HG02981 (cell line): Measurements from ENCODE around the gene ADGRG1.

Experiments used
- ATAC-seq: cut with Tn5 transposase; IDR thresholded peaks from one replicate; pipeline ENCODE4 v1.9.1; 2021; ENCODE audit warnings: mild to moderate bottlenecking, moderate library complexity; ENCODE audit not compliant: unreplicated experiment

The ADGRG1 gene

DNA sequence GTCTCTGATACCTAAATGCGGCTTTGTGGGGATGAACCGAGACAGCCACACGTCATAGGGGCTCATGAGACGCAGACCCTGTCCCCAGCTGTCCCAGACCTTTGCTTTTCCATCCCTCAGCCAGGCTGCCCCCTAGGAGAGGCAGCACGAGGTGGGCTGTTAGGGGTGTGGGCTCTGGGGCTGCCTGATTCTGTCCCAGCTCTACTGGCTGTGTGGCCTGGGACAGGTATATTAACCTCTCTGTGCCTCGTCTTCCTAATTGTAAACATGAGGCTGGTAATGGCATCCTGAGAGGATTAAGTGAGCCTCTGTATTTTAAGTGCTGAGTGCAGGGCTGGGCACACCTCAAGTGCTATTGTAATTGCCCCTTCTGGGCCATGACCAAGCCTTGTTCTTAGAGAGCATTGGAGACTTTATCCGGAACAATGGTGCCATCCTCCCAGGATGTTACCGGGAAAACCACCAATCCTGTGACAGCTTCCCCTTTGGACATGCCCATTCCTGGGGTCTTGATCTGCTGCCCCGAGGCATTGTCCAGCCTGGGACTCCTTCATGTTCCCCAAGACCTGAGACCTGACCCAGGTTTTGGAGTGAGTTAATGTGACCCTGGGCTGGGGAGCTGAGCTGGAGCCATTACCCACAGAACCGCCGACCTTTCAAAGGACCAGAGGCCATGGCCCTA, 5.1 kb downstream of the ADGRG1 start:
- no peak for ATAC-seq

DNA sequence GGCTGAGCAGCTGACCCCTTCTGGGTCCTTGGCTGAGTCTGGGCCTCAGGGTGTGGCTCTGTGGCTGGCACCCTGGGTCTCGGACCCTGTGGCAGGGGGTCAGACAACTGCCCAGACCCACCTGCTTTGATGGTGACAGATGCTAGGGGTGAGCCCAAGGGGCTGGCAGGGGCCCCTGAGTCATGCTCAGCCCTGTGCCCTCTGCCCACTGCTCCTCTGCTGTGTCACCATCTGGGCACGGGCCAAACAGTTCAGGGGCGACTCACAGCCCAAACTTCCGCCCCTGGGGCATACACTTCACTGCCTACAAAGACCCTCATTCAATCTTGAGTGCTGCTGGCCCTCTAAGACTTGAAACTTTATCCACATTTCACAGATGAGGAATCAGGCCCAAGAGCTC, 5.7 kb downstream of the ADGRG1 start:
- ATAC-seq = no peak

DNA sequence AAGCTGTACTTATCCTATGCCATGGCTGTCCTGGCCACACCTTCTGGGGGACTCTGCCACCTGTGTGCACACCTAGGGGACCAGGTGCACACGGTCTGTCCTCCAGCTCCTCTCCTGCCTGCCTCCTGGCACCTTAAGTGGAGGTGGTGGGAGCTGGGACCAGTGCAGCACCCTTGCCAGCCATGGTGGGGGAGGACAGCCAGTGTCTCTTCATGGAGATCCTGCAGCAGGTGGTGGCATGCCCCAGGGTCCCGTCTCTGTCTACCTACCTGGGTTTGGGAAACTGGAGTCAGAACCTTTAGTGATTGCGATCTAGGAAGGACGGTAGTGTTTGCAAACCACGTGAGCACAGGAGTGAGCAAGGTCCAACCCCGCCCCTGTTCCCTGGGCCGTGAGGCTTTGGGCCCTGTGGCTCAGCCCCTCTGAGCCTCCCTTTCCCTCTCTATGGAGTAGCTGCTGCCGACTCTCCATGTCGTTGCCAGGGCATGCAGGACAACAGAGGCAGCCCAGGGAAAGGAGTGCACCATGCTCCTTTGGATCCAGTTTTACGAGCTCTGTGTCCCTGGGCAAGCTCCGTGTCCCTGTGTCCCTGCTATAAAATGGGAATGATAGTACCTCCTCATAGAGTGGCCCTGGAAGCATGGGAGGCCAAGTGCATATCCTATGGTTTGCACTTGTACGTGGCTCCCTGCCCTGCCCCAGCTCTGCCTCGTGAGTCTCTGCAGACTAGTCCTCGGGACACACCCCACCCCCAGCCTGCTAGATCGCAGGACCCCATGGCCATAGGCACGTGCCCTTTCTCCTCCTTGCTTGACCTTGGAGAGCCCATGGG, 7.1 kb downstream of the ADGRG1 start:
- ATAC-seq = no peak

DNA sequence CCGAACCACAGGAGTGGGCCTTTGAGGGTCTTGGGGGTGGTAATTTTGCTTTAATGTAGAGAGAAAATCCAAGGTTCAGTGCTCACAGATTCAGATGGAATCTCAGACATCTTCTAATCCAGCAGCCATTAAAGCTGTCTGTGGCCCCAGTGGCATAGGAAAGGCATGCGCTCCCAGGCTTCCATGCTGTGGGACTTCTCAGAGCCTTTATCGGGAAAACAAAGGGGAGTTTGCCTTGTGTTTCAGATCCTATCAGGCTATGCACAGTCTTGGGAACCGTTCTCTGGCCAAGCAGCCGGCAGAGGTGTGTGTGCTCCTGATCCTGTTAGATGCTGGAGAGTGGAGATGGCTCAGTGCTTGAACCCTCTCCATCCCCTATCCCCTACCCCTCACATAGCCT, 7.8 kb downstream of the ADGRG1 start:
- no peak for ATAC-seq

DNA sequence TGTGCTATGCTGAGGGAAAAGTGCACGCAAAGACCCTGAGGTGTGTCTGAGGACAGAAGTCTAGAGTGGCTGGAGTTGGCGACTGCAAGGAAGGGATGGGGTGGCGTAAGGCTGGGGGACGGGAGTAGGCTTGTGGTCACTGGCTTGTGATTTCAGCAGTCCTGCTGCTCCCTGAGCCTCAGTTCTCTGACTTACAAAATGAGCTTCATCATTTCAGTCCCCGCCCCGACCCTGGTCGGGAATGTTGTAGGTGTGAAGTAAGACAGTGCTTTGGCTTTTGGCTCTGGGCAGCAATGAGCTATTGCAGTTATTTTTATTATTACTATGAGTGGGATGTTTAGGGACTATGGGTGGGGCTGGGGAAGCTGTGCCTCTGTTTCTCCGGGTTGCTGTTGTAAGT, 8.6 kb downstream of the ADGRG1 start:
- no peak for ATAC-seq

DNA sequence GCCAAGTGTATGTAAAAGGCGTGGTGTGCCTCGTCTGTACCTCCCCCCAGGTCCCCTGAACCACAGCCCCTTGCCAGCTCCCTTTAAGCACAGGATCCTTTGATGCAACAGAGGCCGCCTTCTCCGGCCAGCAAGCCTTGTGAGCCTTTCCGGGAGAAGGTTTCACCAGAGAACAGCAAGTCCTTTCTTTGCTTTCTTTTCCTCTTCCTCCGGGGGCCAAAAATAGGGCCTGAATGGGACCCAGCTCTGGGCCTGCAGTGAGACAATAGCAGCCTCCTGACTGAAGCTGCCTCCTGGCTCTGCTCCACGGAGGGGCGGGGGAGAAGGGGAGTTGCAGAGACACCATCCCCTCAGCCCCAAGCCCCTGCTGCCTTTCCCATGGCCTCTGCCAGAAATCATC, 9.0 kb downstream of the ADGRG1 start:
- ATAC-seq = no peak

DNA sequence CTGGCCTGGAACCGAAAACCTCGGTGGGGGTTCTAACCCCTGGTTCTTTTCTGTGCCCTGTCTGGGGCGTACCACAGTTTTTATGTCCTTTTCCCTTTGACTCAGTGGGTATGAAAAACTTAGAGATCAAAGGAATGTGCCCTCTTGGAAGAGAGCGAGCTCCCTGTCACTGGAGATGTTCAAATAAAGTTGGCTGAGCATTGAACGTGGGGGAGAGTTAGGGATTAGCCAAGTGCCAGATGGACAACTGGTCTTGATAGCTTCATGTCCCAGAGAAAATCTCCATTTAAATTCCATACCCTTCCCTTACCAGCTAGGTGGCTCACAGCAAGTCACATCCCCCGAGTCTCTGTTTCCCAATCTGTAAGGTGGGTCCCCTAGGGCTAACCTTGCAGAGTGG, 9.5 kb downstream of the ADGRG1 start:
- ATAC-seq = no peak

DNA sequence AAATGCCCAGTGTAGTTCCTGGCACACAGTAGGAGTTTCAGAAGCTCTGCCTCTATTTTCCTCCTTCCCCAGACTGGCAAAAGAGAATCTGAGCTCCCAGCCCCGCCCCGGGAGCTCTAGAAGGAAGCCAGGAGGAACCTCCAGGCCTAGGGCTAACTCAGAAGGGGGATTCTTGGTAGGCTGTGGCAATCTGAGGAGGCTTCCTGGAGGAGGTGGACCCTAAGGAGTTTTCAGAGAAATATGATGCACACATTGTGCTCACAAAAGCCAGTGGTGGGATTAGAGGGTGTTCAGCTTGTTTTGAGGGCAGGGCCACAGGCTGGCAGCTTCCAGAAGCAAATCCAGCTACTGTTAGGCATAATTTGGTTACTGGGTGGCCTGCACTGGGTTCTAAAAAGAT, 10.0 kb downstream of the ADGRG1 start:
- no peak for ATAC-seq

DNA sequence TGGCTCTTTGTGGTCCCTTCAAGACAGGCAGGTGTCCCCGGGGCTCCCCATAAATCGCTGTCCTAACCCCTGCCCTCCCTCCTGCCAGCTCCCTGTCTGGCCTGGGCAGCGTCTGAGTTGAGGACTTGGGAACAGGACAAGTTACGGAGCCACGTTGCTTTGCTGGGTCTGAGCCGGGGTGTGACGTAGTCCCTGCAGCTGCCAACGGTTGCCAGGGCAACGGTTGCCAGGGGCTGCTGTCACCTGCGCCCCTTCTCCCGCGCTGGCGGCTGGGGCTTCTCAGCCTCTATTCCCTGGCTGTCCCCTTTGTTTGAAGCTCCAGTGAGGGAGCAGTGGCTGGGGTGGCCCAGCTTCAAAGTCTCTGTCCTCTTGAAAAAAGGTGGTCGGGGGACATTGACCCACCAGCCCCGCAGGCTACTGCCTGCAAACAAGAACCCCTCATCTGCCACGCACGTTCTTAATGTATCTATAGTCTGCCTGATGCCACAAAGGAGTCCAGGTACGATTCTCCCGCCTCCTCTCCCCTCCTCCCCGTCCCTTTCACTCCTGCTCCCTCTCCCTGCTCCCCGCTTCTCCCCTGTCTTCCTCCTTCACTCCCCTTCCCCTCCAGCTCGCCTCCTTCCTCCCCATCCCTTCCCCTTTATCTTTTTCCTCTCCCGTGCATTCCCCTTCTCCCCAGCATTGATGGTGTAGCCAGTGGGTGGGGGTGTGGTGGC, 10.9 kb downstream of the ADGRG1 start:
- no peak for ATAC-seq

DNA sequence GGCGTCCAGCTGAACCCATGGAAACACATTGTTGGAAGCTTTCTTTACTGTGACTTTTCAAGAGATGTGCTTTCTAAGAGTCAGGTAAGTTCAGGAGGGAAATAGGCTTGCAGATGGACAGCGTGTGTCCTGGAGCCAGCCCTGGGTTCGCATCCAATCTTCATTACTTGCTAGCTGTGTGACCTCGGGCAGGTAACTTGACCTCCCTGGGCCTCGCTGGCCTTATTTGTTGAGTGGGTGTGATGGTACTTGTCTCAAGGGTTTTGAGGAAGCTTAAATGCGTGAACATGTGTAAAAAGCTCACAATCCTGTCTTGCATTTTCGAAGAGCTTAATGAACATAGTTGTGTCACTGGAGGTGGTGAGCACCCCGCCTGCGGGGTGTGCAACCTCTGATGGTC, 11.8 kb downstream of the ADGRG1 start:
- no peak for ATAC-seq

DNA sequence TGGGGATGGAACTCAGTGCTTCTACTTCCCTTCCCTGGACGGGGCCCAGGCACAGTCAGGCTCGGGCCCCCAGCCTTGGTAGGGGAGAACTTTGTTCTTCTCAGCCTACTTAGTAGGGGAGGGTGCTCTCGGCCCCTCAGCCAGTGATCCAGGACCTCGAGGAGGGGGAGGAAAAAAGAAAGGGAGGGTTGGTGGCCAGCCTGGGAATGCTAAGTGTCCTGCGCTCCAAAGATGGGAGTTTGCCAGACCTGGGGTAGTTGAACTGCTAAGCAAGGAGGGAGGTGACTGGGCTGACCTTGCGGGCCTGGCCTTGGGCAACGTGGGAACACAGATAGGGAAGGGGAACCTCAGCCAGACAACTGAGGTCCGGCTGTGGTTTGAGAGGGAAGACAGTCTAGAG, 12.2 kb downstream of the ADGRG1 start:
- no peak for ATAC-seq

DNA sequence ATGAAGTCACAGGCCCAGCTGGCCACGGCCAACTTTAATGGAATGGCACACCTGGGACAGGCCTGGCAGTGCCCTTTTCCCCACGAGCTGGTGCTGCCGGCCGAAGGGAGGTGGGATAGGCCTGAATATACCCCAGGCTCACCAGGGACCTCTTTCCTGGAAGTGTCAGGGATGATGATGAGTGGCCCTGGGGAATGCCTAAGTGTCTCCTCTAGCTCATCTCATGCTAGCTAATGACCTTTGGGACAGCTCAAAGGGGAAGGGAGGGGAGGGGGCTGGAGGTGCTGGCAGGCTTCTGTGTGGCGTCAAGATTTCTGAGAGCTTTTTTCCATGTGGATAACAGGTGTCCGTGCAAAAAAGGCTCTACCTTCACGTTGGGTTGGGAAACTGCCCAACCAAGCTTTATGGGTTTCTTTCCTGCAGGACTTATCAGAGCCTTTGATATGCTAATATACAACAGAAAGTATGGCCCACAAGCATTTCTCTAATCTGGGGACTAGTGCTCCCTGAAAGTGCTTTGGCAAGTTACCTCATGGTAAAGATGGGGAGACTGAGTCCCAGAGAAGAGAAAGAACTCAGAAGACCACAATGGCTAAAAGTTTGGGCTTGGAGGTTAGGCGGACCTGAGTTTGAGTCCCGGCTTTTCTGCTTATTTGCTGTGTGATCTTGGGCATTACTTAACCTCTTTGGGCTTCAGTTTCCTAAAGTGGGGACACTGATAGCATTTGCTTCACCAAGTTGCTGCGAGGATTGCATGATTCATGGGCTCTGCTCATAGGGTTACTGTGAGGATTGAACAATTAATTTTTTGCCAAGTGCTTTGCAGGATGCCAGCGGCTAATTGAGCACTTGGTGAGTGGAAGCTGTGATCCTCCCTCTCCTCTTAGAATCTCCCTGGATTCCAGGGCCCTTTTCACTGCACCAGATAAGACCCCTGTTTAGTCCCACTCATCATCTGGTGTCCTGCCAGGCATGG, 14.0 kb downstream of the ADGRG1 start:
- ATAC-seq = no peak

DNA sequence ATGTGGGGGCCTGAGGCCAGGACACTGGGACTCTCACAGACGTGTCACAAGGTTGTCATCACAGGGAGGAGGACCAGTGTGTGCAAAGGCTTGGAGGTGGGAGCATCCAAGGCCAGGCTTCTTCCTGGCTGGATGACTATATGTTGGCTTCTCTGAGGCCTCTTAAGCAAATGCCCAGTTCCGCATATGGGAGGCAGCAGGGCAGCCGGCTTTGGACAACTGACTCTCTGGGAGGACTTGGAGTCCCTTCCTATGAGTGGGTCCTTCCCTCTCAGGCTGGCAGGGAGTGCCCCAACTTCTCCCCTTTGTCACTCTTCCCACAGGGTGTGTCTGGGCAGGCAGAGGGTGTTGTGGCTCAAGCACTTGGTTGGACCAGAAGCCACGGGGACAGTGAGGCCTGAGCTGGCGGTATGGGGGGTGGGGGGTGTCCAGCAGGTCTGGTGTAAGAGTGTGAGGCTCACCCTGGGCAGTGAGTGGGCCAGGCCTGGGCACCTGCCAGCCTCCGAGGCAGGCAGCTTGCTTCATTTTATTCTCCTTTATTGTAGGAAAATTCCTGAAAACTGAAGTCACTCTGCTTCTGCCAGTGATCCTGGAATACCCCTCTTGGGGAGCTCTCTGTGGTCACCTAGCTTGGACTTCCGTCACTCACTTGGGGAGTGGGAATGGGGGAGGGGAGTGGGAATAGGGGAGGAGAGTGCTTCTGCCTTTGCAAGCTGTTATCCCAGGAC, 14.9 kb downstream of the ADGRG1 start:
- no peak for ATAC-seq

DNA sequence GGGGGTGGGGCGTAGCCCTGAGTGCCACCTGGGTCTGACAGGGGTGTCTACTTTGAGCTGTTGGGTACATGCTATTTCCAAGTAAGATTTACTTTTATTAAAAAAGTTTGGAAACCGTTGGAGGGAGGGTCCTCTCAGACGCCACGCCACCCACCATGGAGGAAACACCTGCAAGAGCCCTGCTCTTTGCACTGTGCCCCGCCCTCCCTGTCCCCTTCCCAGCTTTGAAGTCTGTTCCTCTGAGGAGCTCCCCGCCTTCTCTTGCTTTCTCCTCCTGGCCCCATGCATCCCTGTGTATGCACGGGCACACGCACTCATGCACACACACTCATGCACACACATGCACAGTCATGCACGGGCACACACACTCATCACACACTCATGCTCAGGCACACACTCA, 15.5 kb downstream of the ADGRG1 start:
- no peak for ATAC-seq

DNA sequence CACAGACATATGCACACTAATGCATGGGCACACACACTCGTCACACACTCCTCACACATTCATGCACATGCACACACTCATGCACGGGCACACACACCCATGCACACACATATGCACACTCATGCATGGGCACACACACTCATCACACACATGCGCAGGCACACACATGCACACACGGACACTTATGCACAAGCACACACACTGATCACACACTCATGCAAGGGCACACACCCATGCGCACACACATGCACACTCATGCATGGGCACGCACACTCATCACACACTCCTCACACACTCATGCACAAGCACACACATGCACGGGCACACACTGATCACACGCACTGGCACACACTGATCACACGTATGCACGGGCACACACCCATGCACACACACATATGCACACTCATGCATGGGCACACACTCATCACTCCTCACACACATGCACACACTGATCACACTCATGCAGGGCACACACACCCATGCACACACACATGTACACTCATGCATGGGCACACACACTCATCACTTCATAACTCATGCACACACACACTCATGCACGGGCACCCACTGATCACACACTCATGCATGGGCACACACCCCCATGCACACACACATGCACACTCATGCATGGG, 16.1 kb downstream of the ADGRG1 start:
- ATAC-seq = no peak

DNA sequence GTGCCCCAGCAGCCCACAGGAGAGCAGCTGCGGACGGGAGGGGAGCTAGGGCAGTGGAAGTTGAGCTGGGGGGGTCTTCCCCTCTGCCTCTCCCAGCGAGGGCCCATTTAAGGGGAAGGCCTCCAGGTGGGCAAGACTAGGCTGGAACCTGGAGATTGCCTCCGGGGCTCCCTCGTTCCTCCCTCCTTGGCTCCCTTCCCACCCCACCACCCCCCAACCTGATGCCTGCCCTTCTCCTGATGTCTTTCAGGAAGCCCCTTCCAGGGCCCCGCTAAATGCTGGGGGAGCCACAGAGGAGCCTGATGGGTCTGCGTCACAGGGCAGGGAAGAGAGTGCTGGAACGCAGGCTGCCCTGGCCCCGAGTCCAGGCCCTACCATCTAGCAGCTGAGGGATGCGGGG, 16.7 kb downstream of the ADGRG1 start:
- no peak for ATAC-seq

DNA sequence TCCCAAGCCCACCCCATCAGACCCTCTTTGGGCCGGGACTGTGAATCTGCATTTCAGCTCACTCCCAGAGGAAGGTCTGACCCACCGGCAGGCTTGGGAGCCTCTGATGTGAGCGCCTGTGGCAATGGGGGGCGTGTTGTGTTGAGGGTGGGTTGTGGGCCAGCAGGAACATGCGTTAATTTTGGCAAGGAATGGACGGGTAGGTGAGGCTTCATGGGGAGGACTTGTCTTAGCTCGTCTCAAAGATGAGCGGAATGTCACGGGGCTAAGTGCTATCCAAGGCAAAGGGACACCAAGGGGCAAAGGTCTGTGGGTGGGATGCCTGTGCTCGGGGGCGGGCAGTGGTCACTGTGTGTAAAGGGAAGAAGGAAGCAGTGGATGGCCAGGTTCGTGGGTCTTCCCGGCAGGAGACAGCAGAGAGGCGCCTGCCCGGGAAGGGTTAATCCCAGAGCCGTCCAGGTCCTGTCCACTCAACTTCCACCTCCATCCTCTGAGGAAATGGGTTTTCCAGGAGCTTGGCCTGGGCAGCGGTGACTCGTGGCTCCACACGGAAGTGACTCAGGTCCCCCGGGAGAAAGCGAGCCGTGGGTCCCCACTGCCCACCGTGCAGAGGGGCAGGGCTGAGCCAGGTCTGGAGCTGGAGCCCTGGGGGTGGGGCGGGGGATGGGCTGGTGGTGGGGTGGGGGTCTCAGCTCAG, 17.4 kb downstream of the ADGRG1 start:
- ATAC-seq = no peak

DNA sequence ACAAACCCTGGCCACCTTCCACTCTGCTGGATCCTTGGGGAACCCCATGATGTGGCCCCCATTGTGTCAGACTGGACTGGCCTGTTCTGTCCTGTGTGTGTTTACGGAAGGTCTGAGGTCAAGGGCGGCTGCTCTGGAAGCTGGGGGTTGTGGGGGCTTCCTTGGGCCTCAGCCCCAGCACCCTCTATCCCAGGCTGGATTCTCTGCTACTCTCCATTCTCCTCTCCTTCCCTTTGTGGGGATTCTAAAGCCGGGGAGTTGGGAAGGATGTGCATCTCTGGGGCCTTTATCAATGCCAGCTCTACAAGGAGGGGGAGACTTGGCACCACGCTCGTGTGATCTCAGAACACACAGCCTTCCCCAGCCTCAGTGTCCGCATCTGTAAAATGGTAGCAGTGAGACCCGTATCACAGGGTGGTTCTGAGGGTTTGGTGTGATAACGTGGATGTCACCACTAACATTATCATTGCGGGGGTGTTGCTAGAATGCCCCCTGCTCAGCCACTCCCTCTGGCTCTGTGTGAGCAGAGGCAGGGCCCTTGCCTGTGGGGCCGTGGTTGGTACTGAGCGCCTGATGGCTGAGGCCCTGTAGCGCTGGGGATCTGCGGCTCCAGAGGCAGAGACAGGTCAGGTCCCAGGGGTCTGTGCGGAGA, 18.1 kb downstream of the ADGRG1 start:
- ATAC-seq = no peak
